Measurements from ENCODE around the gene LIMA1.
"Not testable (repeated sequence)": the region's sequence is repeated elsewhere in the genome, so short reads cannot be mapped to it uniquely, and the experiment has no call there.

The LIMA1 gene

DNA sequence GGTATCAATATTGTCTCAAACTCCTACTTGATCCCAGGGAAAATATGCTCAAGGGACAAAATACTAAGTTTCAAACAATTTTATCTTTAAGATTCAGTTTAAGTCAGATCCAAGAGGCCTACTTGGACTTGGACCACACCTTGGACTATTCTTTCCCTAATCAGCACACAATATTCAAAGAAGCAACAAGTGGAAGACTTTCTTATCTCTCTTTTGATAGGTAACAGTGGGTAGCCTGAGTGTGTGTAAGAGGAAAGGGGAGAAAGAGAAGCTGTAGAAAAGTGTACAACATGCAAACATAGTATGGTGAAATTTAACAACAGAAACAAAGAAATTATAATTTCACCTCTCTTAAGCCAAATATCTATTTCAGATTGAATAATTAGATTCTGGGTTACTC, 122.7 kb downstream of the LIMA1 start:
- H3K9me3 ChIP-seq (ENCODE audit: control insufficient read depth, insufficient read depth, low read length): no peaks in the 10 kb centered on the region

DNA sequence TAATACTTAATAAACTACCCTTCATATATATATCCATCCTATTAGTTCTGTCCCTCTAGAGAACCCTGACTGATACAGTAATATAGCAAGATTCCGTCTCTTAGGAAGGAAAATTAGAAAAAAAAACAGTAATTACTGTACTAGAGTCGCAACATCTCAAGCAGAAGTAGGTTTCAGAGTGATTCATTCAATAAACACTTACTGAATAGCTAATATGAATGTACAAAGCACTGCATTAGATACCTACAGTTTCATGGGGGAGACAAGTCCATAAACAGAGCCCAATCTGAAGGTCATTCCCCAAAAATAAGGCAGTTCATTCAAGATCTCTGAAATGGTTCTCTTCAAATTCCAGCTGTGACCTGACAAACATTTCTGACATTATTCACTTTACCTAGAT, 126.1 kb downstream of the LIMA1 start:
- Histone ChIP-seq H3K9me3 (ENCODE audit: control insufficient read depth, insufficient read depth, low read length) (no peaks in the 10 kb centered on the region), H3K9ac (ENCODE audit: low read depth, low read length) (no peak overlapping the region), H3K4me1 (ENCODE audit: insufficient read depth, low read length) (no peaks in the 10 kb centered on the region), H3K36me3 (ENCODE audit: insufficient read depth, low read length) (no peaks in the 10 kb centered on the region)

More for the DNA sequence above, 122.7 kb downstream of the LIMA1 start:
- H3K9ac ChIP-seq (ENCODE audit: low read depth, low read length): no peak overlapping the region
- H3K4me1 ChIP-seq (ENCODE audit: insufficient read depth, low read length): peaks cover 3% of the 10 kb centered on the region; the same call in 1 of the 2 replicates
- no peaks in the 10 kb centered on the region for H3K36me3 ChIP-seq (ENCODE audit: insufficient read depth, low read length)

DNA sequence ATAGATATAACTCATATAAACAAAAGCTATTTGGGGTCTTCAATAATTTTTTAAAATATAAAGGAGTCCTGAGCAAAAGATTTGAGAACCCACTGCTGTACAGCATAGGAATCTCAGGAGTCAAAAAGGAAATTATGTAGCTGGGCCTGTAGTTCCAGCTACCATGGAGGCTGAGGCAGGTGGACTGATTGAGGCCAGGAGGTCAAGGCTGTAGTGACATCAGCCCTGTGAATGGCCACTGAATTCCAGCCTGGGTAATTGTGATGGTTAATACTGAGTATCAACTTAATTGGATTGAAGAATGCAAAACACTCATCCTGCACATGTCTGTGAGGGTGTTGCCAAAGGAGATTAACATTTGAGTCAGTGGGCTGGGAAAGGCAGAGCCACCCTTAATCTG, 126.7 kb downstream of the LIMA1 start:
- no peaks in the 10 kb centered on the region for H3K4me1 ChIP-seq (ENCODE audit: insufficient read depth, low read length)
- H3K9me3 ChIP-seq (ENCODE audit: control insufficient read depth, insufficient read depth, low read length): no peaks in the 10 kb centered on the region
- H3K36me3 ChIP-seq (ENCODE audit: insufficient read depth, low read length): no peaks in the 10 kb centered on the region
- no peak overlapping the region for H3K9ac ChIP-seq (ENCODE audit: low read depth, low read length)

DNA sequence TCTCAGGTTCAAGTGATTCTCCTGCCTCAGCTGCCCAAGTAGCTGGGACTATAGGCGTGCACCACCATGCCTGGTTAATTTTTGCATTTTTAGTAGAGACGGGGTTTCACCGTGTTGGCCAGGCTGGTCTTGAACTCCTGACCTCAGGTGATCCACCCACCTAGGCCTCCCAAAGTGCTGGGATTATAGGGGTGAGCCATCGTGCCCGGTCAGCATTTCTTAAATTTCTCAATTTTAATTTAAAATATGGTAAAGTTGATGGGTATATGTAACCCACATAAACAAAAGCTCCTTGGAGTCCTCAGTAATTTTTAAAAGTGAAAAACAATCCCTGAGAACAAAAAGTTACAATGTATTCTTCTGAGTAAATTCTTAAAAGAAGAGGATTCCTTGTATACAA, 128.4 kb downstream of the LIMA1 start:
- H3K9me3 ChIP-seq (ENCODE audit: control insufficient read depth, insufficient read depth, low read length); H3K4me1 ChIP-seq (ENCODE audit: insufficient read depth, low read length); H3K36me3 ChIP-seq (ENCODE audit: insufficient read depth, low read length); H3K9ac ChIP-seq (ENCODE audit: low read depth, low read length): not testable (repeated sequence)

DNA sequence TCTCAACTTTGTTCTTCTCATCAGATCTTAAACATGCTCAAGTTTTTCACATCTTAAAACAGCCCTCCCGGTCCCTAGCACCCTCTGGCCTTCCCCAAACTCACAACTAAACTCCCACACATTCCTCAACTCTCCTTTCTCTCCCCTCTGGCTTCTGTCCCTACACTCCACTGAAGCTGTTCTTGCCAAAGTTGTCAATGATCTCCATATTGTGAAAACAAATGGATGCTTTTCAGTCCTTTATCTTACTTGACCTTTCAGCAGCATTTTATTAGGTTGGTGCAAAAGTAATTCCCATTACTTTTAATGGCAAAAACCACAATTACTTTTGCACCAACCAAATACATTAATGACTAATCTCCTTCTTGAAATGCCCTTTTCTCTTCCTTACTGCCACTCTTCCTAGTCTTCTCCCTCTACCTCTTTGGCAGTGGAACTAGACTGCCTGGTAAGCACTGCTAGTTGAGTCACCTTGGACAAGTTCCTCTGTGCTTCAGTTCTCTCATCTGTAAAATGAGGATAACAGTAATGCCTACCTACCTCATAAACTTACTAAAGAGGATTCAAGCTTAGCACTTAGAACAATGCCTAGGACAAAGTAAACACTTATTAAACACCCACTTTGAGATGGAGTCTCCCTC, 132.2 kb downstream of the LIMA1 start:
- no peak overlapping the region for H3K9ac ChIP-seq (ENCODE audit: low read depth, low read length)
- no peaks in the 10 kb centered on the region for H3K36me3 ChIP-seq (ENCODE audit: insufficient read depth, low read length)
- no peaks in the 10 kb centered on the region for H3K9me3 ChIP-seq (ENCODE audit: control insufficient read depth, insufficient read depth, low read length)
- no peaks in the 10 kb centered on the region for H3K4me1 ChIP-seq (ENCODE audit: insufficient read depth, low read length)

DNA sequence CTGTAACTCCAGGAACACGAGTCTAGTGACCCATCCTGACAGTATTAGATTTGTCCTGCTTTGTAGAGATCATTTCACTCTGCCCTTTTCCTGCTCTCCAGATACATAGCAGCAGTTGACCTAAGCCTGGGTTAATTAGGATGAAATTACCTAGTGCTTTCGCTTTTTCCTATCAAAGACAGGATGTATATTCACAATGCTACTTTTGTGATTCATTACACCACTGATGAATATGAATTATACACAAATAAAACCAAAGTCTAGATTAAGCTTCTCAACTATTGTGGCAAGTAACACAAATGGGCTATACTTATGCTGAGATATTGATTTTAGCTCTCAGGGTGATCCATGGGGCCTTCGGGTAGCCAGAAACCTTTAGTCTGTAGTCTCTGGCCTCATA, 134.0 kb downstream of the LIMA1 start:
- no peaks in the 10 kb centered on the region for H3K9me3 ChIP-seq (ENCODE audit: control insufficient read depth, insufficient read depth, low read length)
- H3K36me3 ChIP-seq (ENCODE audit: insufficient read depth, low read length): no peaks in the 10 kb centered on the region
- no peaks in the 10 kb centered on the region for H3K4me1 ChIP-seq (ENCODE audit: insufficient read depth, low read length)
- H3K9ac ChIP-seq (ENCODE audit: low read depth, low read length): no peak overlapping the region

DNA sequence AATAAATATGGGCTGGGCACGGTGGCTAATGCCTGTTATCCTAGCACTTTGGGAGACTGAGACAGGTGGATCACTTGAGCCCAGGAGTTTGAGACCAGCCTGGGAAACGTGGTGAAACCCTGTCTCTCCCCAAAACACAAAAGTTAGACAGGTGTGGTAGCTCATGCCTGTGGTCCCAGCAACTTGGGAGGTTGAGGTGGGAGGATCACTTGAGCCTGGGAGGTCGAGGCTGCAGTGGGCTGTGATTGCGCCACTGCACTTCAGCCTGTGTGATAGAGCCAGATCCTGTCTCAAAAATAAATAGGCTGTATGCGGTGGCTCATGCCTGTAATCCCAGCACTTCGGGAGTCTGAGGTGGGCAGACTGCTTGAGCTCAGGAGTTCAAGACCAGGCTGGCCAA, 135.3 kb downstream of the LIMA1 start:
- H3K9ac ChIP-seq (ENCODE audit: low read depth, low read length); H3K9me3 ChIP-seq (ENCODE audit: control insufficient read depth, insufficient read depth, low read length); H3K36me3 ChIP-seq (ENCODE audit: insufficient read depth, low read length); H3K4me1 ChIP-seq (ENCODE audit: insufficient read depth, low read length): not testable (repeated sequence)

DNA sequence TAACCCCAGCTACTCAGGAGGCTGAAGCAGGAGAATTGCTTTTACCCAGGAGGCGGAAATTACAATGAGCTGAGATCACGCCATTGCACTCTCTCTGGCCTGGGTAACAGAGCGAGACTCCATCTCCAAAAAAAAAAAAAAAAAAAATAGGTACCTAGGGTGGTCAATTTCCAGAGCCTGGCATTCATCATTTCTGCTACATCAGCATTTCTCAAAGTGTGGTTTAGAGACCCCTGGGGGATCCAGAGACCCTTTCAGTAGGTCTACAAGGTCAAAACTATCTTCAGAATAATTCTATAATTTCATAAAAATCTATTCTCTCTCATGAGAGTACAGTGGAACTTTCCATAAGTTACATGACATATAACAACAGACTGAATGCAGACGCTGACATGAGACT, 136.0 kb downstream of the LIMA1 start:
- Histone ChIP-seq H3K9ac (ENCODE audit: low read depth, low read length) (no peak overlapping the region), H3K9me3 (ENCODE audit: control insufficient read depth, insufficient read depth, low read length) (no peaks in the 10 kb centered on the region), H3K36me3 (ENCODE audit: insufficient read depth, low read length) (no peaks in the 10 kb centered on the region), H3K4me1 (ENCODE audit: insufficient read depth, low read length) (no peaks in the 10 kb centered on the region)

DNA sequence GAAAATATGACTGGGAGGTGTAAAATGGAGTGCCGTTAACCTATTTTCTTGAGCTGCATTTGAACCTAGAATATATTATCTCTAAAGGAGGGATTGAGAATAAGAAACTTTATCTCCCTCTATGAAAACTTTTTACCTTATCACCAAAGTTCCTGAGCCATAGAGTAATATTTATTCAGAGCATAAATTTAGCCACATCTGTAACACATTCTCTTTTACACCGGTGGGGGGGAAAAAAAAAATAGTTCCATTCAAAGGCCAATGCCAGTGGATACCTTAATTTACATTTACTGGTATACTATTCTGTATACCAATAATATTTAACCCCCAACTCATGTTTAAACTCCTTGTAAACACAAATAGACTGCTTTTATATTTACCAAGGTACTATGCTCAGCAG, 137.9 kb downstream of the LIMA1 start:
- Histone ChIP-seq H3K9ac (ENCODE audit: low read depth, low read length) (no peak overlapping the region), H3K36me3 (ENCODE audit: insufficient read depth, low read length) (no peaks in the 10 kb centered on the region)

DNA sequence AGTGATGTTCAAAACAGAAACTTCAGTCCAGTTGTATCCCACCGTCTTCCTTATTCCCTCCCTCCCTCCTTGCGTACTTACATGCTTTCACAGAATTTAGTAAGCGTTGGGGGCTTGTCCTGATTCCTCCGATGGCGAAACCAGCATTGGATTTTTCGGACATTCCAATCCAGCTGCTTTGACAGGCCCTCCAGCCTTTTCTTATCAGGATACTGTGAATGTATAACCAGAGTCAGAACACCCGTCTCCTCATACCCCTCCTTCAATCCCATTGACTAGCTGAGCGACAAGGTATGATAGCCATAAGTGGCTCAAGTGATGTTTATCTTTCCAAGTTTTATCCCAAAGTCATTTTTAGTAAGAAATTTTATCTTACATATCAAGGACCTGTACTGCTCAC, 140.3 kb downstream of the LIMA1 start:
- Histone ChIP-seq H3K36me3 (ENCODE audit: insufficient read depth, low read length) (0 out of 2 replicates have a peak, but pooled peaks cover 3% of the 10 kb centered on the region), H3K9me3 (ENCODE audit: control insufficient read depth, insufficient read depth, low read length) (no peaks in the 10 kb centered on the region), H3K9ac (ENCODE audit: low read depth, low read length) (no peak overlapping the region), H3K4me1 (ENCODE audit: insufficient read depth, low read length) (no peaks in the 10 kb centered on the region)

More for the DNA sequence above, 137.9 kb downstream of the LIMA1 start:
- H3K4me1 ChIP-seq (ENCODE audit: insufficient read depth, low read length): no peaks in the 10 kb centered on the region
- no peaks in the 10 kb centered on the region for H3K9me3 ChIP-seq (ENCODE audit: control insufficient read depth, insufficient read depth, low read length)

DNA sequence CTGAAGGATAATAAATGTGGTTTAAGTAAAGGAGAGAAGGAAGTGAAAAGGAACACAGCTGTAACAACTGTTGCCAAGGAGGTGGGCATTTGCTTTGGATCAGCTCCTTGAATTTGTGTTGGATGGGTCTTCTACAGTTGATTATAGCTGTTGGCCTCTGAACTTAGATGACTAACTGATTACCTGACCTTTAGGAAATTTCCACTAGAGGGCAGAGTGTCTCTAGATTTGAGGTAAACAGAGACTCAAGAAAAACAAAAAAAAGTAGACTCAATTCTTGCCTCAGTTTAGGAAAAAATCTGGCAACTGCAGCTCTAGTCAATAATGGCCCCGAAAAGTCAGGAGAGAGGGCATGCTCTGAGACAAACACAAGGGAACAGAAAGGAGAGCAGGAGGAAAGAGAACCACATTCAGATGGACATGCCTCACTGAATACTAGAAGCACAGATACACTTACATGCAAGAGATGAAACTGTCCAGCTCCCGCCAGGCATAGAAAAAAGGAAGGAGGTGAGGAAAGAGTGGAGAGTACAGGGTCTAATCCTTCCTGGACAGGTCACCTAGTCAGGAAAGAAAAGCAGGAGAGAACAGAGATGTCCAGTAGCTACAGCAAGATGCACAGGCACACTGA, 150.7 kb downstream of the LIMA1 start:
- Histone ChIP-seq H3K9me3 (ENCODE audit: control insufficient read depth, insufficient read depth, low read length) (no peaks in the 10 kb centered on the region), H3K9ac (ENCODE audit: low read depth, low read length) (no peak overlapping the region), H3K36me3 (ENCODE audit: insufficient read depth, low read length) (peaks cover 43% of the 10 kb centered on the region), H3K4me1 (ENCODE audit: insufficient read depth, low read length) (no peaks in the 10 kb centered on the region)

DNA sequence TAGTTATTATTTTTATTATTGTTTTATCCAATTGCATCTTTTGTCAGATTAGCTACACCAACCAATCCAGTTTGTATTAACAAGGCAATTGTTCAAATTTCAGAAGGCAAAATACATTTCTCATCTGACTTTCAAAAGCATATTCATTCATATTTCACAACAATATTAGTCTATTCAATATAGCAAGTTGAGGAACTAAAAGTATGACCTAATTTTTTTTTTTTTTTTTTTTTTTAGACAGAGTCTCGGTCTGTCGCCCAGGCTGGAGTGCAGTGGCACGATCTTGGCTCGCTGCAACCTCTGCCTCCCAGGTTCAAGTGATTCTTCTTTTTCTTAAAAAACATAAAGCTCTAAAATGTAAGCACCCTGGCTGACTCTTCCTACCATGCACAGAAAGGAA, 154.0 kb downstream of the LIMA1 start:
- Histone ChIP-seq H3K9me3 (ENCODE audit: control insufficient read depth, insufficient read depth, low read length) (no peaks in the 10 kb centered on the region), H3K36me3 (ENCODE audit: insufficient read depth, low read length) (peaks cover 29% of the 10 kb centered on the region), H3K4me1 (ENCODE audit: insufficient read depth, low read length) (no peaks in the 10 kb centered on the region), H3K9ac (ENCODE audit: low read depth, low read length) (no peak overlapping the region)

DNA sequence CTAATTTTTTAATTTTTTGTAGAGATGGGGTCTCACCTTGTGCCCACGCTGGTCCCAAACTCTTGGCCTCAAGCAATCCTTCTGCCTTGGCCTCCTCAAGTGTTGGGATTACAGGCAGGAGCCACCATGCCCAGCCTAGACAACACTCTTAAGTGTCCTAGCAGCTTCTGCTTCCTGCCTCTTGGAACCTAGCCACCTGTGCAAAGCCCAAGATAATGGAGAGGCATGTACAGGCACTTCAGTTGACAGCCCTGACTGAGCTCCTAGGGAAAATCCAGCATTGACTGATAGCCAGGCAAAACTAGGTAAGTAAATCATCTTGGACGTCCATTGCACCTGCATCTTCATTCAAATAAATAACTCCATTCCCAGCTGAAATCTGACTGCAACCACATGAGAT, 155.8 kb downstream of the LIMA1 start:
- no peaks in the 10 kb centered on the region for H3K4me1 ChIP-seq (ENCODE audit: insufficient read depth, low read length)
- no peaks in the 10 kb centered on the region for H3K9me3 ChIP-seq (ENCODE audit: control insufficient read depth, insufficient read depth, low read length)
- H3K9ac ChIP-seq (ENCODE audit: low read depth, low read length): no peak overlapping the region
- peaks cover 19% of the 10 kb centered on the region for H3K36me3 ChIP-seq (ENCODE audit: insufficient read depth, low read length)

Measured in ES-I3 (cell line).